Liver (tissue), 3 donors: Measurements from ENCODE around the gene DDX5.

Experiments used
- EGR1 ChIP-seq, 2 donors: IDR thresholded peaks; 2 replicates each; pipeline ENCODE4 v1.6.1; 2016 to 2018; ENCODE audit warnings: antibody characterized with exemption in 2 of 2, low read depth in 2 of 2
- JUND ChIP-seq, 2 donors: IDR thresholded peaks; 2 replicates each; pipeline ENCODE4 v1.6.1; 2016; ENCODE audit warnings: antibody characterized with exemption in 2 of 2
- NR2F2 ChIP-seq: IDR thresholded peaks from 2 replicates; pipeline ENCODE4 v1.6.1; 2016; ENCODE audit warnings: antibody characterized with exemption
- RAD21 ChIP-seq, 2 donors: IDR thresholded peaks; 2 replicates each; pipeline ENCODE4 v1.6.1; 2016; ENCODE audit warnings: antibody characterized with exemption in 2 of 2, mild to moderate bottlenecking in 2 of 2
- RXRA ChIP-seq, 2 donors: IDR thresholded peaks; 2 replicates each; pipeline ENCODE4 v1.6.1; 2017 to 2018; ENCODE audit warnings: antibody characterized with exemption in 2 of 2, mild to moderate bottlenecking in 1 of 2
- SP1 ChIP-seq: IDR thresholded peaks from 2 replicates; pipeline ENCODE4 v1.6.1; 2018; ENCODE audit warnings: antibody characterized with exemption, mild to moderate bottlenecking
- TAF1 ChIP-seq: conservative IDR thresholded peaks from 2 replicates; pipeline ENCODE4 v1.6.1; 2016; ENCODE audit warnings: antibody characterized with exemption, mild to moderate bottlenecking
- YY1 ChIP-seq: IDR thresholded peaks from 2 replicates; pipeline ENCODE4 v1.6.1; 2016; ENCODE audit warnings: antibody characterized with exemption, mild to moderate bottlenecking
- TF ChIP-seq, protein P1 (sequence below): fragments of 150-350 bp; IDR thresholded peaks from 2 replicates; pipeline ENCODE4 v1.5.1; 2017; ENCODE audit warnings: improper control_type of control experiment, low read depth, low read length; ENCODE audit not compliant: missing input control
- TF ChIP-seq, protein P2 (sequence below): IDR thresholded peaks from 2 replicates; pipeline ENCODE4 v1.6.1; 2016; ENCODE audit warnings: antibody characterized with exemption
- TF ChIP-seq, protein P3 (sequence below): IDR thresholded peaks from 2 replicates; pipeline ENCODE4 v1.6.1; 2016; ENCODE audit warnings: antibody characterized with exemption
- TF ChIP-seq, protein P4 (sequence below): IDR thresholded peaks from 2 replicates; pipeline ENCODE4 v1.6.1; 2016; ENCODE audit warnings: antibody characterized with exemption, mild to moderate bottlenecking
- TF ChIP-seq, protein P5 (sequence below): IDR thresholded peaks from 2 replicates; pipeline ENCODE4 v1.6.1; 2016; ENCODE audit warnings: antibody characterized with exemption
- donor health status: healthy.
- donor health status: healthy.

DNA sequence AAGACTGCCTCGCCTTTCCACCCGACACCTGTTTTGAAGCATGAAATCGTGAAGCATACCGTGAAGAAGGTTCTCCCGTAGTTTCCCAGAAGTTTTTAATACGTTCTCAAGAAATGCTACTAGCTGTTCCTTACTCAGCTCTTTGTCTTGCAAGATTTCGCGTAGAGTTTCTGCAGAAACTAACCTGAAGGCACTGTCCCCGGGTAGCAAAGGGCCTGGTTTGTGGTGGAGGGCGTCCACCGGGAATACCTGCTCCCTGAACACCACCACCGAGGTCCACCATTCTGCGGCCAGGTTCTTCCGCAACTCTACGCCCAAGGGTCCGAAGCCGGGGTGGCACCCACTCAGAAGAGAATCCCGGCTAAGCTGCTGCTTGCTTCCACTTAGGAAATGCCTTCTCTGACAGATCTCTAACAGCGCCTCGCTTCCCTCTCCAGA, 9.7 kb downstream of the DDX5 start:
- TF ChIP-seq, protein P1, sequence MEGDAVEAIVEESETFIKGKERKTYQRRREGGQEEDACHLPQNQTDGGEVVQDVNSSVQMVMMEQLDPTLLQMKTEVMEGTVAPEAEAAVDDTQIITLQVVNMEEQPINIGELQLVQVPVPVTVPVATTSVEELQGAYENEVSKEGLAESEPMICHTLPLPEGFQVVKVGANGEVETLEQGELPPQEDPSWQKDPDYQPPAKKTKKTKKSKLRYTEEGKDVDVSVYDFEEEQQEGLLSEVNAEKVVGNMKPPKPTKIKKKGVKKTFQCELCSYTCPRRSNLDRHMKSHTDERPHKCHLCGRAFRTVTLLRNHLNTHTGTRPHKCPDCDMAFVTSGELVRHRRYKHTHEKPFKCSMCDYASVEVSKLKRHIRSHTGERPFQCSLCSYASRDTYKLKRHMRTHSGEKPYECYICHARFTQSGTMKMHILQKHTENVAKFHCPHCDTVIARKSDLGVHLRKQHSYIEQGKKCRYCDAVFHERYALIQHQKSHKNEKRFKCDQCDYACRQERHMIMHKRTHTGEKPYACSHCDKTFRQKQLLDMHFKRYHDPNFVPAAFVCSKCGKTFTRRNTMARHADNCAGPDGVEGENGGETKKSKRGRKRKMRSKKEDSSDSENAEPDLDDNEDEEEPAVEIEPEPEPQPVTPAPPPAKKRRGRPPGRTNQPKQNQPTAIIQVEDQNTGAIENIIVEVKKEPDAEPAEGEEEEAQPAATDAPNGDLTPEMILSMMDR = no peak
- TF ChIP-seq RXRA (IDR thresholded peaks at IDR 0.05) = no peak
- TF ChIP-seq NR2F2 = no peak
- TF ChIP-seq, protein P2, sequence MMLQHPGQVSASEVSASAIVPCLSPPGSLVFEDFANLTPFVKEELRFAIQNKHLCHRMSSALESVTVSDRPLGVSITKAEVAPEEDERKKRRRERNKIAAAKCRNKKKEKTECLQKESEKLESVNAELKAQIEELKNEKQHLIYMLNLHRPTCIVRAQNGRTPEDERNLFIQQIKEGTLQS = no peak
- TF ChIP-seq TAF1 = no peak
- TF ChIP-seq SP1 = no peak
- no peak for TF ChIP-seq YY1
- TF ChIP-seq RAD21 (IDR thresholded peaks at IDR 0.05) = no peak
- TF ChIP-seq JUND (IDR thresholded peaks at IDR 0.05) = no peak
- TF ChIP-seq, protein P3, sequence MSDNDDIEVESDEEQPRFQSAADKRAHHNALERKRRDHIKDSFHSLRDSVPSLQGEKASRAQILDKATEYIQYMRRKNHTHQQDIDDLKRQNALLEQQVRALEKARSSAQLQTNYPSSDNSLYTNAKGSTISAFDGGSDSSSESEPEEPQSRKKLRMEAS = no peak
- TF ChIP-seq, protein P4, sequence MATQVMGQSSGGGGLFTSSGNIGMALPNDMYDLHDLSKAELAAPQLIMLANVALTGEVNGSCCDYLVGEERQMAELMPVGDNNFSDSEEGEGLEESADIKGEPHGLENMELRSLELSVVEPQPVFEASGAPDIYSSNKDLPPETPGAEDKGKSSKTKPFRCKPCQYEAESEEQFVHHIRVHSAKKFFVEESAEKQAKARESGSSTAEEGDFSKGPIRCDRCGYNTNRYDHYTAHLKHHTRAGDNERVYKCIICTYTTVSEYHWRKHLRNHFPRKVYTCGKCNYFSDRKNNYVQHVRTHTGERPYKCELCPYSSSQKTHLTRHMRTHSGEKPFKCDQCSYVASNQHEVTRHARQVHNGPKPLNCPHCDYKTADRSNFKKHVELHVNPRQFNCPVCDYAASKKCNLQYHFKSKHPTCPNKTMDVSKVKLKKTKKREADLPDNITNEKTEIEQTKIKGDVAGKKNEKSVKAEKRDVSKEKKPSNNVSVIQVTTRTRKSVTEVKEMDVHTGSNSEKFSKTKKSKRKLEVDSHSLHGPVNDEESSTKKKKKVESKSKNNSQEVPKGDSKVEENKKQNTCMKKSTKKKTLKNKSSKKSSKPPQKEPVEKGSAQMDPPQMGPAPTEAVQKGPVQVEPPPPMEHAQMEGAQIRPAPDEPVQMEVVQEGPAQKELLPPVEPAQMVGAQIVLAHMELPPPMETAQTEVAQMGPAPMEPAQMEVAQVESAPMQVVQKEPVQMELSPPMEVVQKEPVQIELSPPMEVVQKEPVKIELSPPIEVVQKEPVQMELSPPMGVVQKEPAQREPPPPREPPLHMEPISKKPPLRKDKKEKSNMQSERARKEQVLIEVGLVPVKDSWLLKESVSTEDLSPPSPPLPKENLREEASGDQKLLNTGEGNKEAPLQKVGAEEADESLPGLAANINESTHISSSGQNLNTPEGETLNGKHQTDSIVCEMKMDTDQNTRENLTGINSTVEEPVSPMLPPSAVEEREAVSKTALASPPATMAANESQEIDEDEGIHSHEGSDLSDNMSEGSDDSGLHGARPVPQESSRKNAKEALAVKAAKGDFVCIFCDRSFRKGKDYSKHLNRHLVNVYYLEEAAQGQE = no peak
- TF ChIP-seq, protein P5, sequence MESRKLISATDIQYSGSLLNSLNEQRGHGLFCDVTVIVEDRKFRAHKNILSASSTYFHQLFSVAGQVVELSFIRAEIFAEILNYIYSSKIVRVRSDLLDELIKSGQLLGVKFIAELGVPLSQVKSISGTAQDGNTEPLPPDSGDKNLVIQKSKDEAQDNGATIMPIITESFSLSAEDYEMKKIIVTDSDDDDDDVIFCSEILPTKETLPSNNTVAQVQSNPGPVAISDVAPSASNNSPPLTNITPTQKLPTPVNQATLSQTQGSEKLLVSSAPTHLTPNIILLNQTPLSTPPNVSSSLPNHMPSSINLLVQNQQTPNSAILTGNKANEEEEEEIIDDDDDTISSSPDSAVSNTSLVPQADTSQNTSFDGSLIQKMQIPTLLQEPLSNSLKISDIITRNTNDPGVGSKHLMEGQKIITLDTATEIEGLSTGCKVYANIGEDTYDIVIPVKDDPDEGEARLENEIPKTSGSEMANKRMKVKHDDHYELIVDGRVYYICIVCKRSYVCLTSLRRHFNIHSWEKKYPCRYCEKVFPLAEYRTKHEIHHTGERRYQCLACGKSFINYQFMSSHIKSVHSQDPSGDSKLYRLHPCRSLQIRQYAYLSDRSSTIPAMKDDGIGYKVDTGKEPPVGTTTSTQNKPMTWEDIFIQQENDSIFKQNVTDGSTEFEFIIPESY = no peak
- TF ChIP-seq EGR1 (IDR thresholded peaks at IDR 0.05; ENCODE audit: low read depth in 2 of 2) = no peak
